ENCODE data around the gene PRR36.

- TF ChIP-seq CTCF (IDR thresholded peaks at IDR 0.05) (no peak), POLR2A (IDR thresholded peaks at IDR 0.05) (no peak)
Measured at GRCh38 chr19:7900401-7900870, 26.2 kb upstream of the PRR36 start.

Data from sigmoid colon (tissue), 3 donors.